ENCODE results near the gene ELAPOR1. TPM values are rescaled to one million over a fixed set of nuclear protein-coding genes. Genes with fewer than 3 reads are reported as not detected.

The ELAPOR1 gene
- total RNA-seq, 1 donor from 2014 or later, result 0.70 TPM

GRCh38 chr1:109159326-109159725, 45.4 kb downstream of the ELAPOR1 start:
- H3K4me3 Mint-ChIP-seq, result no peak overlapping the region
- H3K36me3 Mint-ChIP-seq (ENCODE audit: low read depth), result no peaks in the 10 kb centered on the region
- no peaks in the 10 kb centered on the region for H3K9me3 Mint-ChIP-seq
- no peak for DNase-seq (ENCODE audit: low read depth, low spot score)
- H3K27me3 Mint-ChIP-seq (ENCODE audit: low read depth), result no peaks in the 10 kb centered on the region
- TF ChIP-seq, protein P1, sequence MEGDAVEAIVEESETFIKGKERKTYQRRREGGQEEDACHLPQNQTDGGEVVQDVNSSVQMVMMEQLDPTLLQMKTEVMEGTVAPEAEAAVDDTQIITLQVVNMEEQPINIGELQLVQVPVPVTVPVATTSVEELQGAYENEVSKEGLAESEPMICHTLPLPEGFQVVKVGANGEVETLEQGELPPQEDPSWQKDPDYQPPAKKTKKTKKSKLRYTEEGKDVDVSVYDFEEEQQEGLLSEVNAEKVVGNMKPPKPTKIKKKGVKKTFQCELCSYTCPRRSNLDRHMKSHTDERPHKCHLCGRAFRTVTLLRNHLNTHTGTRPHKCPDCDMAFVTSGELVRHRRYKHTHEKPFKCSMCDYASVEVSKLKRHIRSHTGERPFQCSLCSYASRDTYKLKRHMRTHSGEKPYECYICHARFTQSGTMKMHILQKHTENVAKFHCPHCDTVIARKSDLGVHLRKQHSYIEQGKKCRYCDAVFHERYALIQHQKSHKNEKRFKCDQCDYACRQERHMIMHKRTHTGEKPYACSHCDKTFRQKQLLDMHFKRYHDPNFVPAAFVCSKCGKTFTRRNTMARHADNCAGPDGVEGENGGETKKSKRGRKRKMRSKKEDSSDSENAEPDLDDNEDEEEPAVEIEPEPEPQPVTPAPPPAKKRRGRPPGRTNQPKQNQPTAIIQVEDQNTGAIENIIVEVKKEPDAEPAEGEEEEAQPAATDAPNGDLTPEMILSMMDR (conservative IDR thresholded peaks at IDR 0.05), result no peak
- H3K27ac Mint-ChIP-seq (ENCODE audit: unreplicated experiment), result no peak overlapping the region
- peaks cover 25% of the 10 kb centered on the region for H3K4me1 Mint-ChIP-seq

- Mint-ChIP-seq H3K27me3 (ENCODE audit: low read depth) (no peaks in the 10 kb centered on the region), H3K4me1 (peaks cover 25% of the 10 kb centered on the region), H3K9me3 (no peaks in the 10 kb centered on the region), H3K36me3 (ENCODE audit: low read depth) (no peaks in the 10 kb centered on the region), H3K27ac (ENCODE audit: unreplicated experiment) (no peak overlapping the region), H3K4me3 (no peak overlapping the region)
- TF ChIP-seq, protein P1 (conservative IDR thresholded peaks at IDR 0.05), result no peak
- DNase-seq (ENCODE audit: low read depth, low spot score), result no peak
Measured at GRCh38 chr1:109160071-109160840, 46.3 kb downstream of the ELAPOR1 start.

GRCh38 chr1:109161858-109162606, 48.1 kb downstream of the ELAPOR1 start:
- Mint-ChIP-seq H3K4me1 (peaks cover 25% of the 10 kb centered on the region), H3K4me3 (no peak overlapping the region), H3K27ac (ENCODE audit: unreplicated experiment) (no peak overlapping the region), H3K9me3 (no peaks in the 10 kb centered on the region), H3K27me3 (ENCODE audit: low read depth) (no peaks in the 10 kb centered on the region), H3K36me3 (ENCODE audit: low read depth) (no peaks in the 10 kb centered on the region)
- DNase-seq (ENCODE audit: low read depth, low spot score), result no peak
- TF ChIP-seq, protein P1 (conservative IDR thresholded peaks at IDR 0.05), result no peak

DNA sequence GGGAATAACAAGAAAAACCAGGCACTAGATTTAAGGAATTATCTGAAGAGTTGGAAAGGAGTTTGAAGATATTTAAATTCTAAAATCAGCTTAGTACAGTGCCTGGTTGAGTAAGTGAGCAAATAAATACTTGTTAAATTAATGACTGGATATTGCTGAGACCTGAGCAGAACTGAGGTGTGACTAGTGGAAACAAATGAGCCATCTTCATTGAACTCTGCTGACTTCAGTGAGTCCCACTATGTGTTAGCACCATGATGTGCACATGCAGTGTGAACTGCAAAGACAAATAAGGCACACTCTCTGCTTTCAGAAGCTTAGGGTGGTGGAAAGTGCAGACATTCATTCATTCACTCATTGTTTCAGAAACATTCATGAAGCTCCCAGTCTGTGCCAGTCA, 48.7 kb downstream of the ELAPOR1 start:
- Mint-ChIP-seq H3K4me1 (peaks cover 30% of the 10 kb centered on the region), H3K4me3 (no peak overlapping the region), H3K27ac (ENCODE audit: unreplicated experiment) (no peak overlapping the region), H3K27me3 (ENCODE audit: low read depth) (no peaks in the 10 kb centered on the region), H3K9me3 (no peaks in the 10 kb centered on the region), H3K36me3 (ENCODE audit: low read depth) (no peaks in the 10 kb centered on the region)
- no peak for DNase-seq (ENCODE audit: low read depth, low spot score)
- TF ChIP-seq, protein P1 (conservative IDR thresholded peaks at IDR 0.05), result no peak

GRCh38 chr1:109163551-109163950, 49.6 kb downstream of the ELAPOR1 start:
- no peak overlapping the region for H3K4me3 Mint-ChIP-seq
- no peak for DNase-seq (ENCODE audit: low read depth, low spot score)
- no peak overlapping the region for H3K27ac Mint-ChIP-seq (ENCODE audit: unreplicated experiment)
- no peaks in the 10 kb centered on the region for H3K9me3 Mint-ChIP-seq
- no peaks in the 10 kb centered on the region for H3K27me3 Mint-ChIP-seq (ENCODE audit: low read depth)
- TF ChIP-seq, protein P1 (conservative IDR thresholded peaks at IDR 0.05), result no peak
- peaks cover 37% of the 10 kb centered on the region for H3K4me1 Mint-ChIP-seq
- H3K36me3 Mint-ChIP-seq (ENCODE audit: low read depth), result no peaks in the 10 kb centered on the region

Other genes starting within 250 kb of the ELAPOR1 start
- gene GPSM2, start 237.1 kb upstream of the ELAPOR1 start, total RNA-seq, result 29.0 and 33.8 TPM in 2 replicates
- gene CLCC1, start 150.6 kb upstream of the ELAPOR1 start, total RNA-seq, result 42.7 and 43.3 TPM in 2 replicates
- 18.0 and 19.0 TPM in 2 replicates for gene WDR47, start 72.0 kb upstream of the ELAPOR1 start, total RNA-seq
- gene TAF13, start 38.1 kb upstream of the ELAPOR1 start, total RNA-seq, result 22.4 and 24.9 TPM in 2 replicates
- gene TMEM167B, start 23.4 kb upstream of the ELAPOR1 start, total RNA-seq, result 26.1 and 28.4 TPM in 2 replicates
- gene SARS1, start 99.8 kb downstream of the ELAPOR1 start, total RNA-seq, result 156 and 158 TPM in 2 replicates
- gene CELSR2, start 135.4 kb downstream of the ELAPOR1 start, total RNA-seq, result 97.1 and 99.2 TPM in 2 replicates
- gene PSRC1, start 169.0 kb downstream of the ELAPOR1 start, total RNA-seq, result 100 and 102 TPM in 2 replicates
- gene MYBPHL, start 192.9 kb downstream of the ELAPOR1 start, total RNA-seq, result 0.82 TPM in 1 of 2 replicates, not detected in the other